ENCODE data around the gene MAPK11.
A peak's percentile ranks its signal among the peaks of the same experiment; 100 is the strongest.

Gene MAPK11

GRCh38 chr22:50246242-50247175, 23.7 kb downstream of the MAPK11 start:
- no peaks in the 10 kb centered on the region for H3K9me3 ChIP-seq (ENCODE audit: low read length)
- no peaks in the 10 kb centered on the region for H3K27me3 ChIP-seq (ENCODE audit: control insufficient read depth in 1 of 2, insufficient read depth in 2 of 2, low read length in 2 of 2)
- peak overlapping the region in 1 of 2 donors; percentile 81 for H3K4me3 ChIP-seq (ENCODE audit: low read depth in 1 of 2, low read length in 2 of 2)
- H3K9ac ChIP-seq (ENCODE audit: low read length), result no peak overlapping the region
- peaks cover 35% of the 10 kb centered on the region for H3K4me1 ChIP-seq (ENCODE audit: insufficient read depth, low read length)
- H3K36me3 ChIP-seq (ENCODE audit: insufficient read depth, low read length), result peaks cover 9% of the 10 kb centered on the region
- no peak overlapping the region for H3K27ac ChIP-seq (ENCODE audit: low read depth, low read length)

DNA sequence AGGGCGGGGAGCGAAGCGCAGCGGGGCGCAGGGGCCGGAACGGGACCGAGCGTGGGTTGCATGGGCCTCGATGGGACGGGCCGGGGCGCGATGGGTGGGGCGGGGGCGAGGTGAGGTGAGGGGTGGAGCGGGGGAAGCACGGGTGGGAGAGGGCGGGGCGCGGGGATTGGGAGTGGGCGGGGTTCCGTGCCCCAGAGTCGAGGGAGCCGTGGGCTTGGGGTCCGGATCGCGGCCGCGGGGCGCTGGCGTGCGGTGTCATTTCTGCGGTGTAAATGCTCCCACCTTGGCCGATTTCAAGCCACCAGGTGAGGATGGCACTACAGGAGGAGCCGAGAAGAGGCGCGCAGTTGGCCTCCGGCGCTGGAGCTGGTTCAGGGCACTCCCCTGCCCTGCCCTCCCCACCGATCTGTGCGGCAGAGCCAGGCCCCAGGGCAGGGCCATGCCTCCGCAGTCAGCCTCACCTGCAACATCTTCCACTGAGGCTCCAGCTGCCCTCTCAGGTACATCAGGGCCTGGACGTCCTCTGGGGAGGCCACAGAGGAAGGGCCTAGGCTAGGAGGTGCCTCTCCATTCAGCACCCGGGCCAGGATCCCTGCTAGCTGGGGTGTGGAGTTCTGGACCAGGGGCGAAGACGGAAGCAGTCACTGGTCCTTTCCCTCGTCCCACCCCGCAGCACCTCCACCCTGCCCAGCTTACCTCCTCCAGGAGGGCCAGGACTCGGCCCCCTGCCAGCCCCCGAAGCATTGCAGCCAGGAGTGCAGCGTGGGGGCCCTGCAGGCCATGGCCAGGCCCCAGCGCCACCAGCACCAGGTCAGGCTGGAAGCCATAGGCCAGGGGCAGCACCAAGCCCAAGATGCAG, 24.7 kb downstream of the MAPK11 start:
- Histone ChIP-seq H3K27ac (ENCODE audit: low read depth, low read length) (peak overlapping the region; percentile 97), H3K9ac (ENCODE audit: low read length) (peak overlapping the region; percentile 85), H3K36me3 (ENCODE audit: insufficient read depth, low read length) (peaks cover 9% of the 10 kb centered on the region), H3K27me3 (ENCODE audit: control insufficient read depth in 1 of 2, insufficient read depth in 2 of 2, low read length in 2 of 2) (no peaks in the 10 kb centered on the region), H3K4me1 (ENCODE audit: insufficient read depth, low read length) (peaks cover 33% of the 10 kb centered on the region), H3K4me3 (ENCODE audit: low read depth in 1 of 2, low read length in 2 of 2) (peak overlapping the region; percentile 84 to 89), H3K9me3 (ENCODE audit: low read length) (no peaks in the 10 kb centered on the region)

DNA sequence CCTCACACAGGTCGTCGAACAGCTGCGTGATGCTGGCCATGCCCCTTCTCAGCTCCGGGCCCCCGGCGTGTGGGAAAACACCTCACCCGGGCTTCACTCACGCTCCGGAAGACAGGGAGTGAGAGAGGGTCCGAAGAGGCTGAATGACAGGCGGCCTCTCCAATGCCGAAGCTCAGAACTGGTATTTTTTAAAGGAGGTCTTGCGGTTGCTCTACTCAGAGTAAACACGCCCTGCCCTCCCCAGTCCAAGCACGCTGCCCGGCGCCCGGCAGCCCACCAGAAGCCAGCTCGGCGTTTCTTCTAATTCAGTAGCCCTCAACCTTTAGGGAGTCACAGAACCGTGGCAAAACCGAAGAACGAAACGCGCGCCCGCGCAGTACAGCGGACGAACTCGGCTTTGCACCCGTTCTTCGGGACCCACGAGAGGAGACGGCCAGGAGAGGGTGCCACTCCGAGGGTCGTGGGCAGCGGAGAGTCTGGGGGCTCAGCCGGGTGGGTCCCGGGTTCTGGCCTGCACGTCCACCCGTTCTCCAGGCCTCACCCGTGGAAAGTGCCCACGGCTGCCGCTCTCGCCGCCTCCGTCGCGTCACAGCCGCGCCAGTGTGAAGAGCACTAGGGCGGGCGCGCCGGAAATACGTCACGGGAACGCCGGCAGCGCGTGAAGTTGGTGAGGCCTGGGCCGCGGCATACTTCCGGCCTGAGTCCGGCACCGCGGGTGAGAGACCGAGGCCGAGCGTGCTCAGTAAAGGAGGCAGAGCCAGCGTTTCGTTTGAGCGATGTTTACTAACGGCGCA, 25.6 kb downstream of the MAPK11 start, which contains the start of gene TUBGCP6:
TUBGCP6 (minus strand) TSS at position 604 of the 794 bp plus-strand sequence; CDS start at position 40, 564 bp downstream.
- H3K27me3 ChIP-seq (ENCODE audit: control insufficient read depth in 1 of 2, insufficient read depth in 2 of 2, low read length in 2 of 2), result no peaks in the 10 kb centered on the region
- H3K27ac ChIP-seq (ENCODE audit: low read depth, low read length), result peak within 1 kb of the TSS; percentile 97
- peak within 1 kb of the TSS; percentile 84 to 89 for H3K4me3 ChIP-seq (ENCODE audit: low read depth in 1 of 2, low read length in 2 of 2)
- H3K9ac ChIP-seq (ENCODE audit: low read length), result peak within 1 kb of the TSS; percentile 85
- H3K9me3 ChIP-seq (ENCODE audit: low read length), result no peaks in the 10 kb centered on the region
- H3K36me3 ChIP-seq (ENCODE audit: insufficient read depth, low read length), result peaks cover 15% of the 10 kb centered on the region
- H3K4me1 ChIP-seq (ENCODE audit: insufficient read depth, low read length), result peaks cover 25% of the 10 kb centered on the region

GRCh38 chr22:50243685-50244419, 26.3 kb downstream of the MAPK11 start:
- H3K9ac ChIP-seq (ENCODE audit: low read length), result peak overlapping the region; percentile 85
- H3K4me1 ChIP-seq (ENCODE audit: insufficient read depth, low read length), result peaks cover 22% of the 10 kb centered on the region
- peak overlapping the region; percentile 97 for H3K27ac ChIP-seq (ENCODE audit: low read depth, low read length)
- H3K36me3 ChIP-seq (ENCODE audit: insufficient read depth, low read length), result peaks cover 22% of the 10 kb centered on the region
- H3K9me3 ChIP-seq (ENCODE audit: low read length), result no peaks in the 10 kb centered on the region
- peak overlapping the region; percentile 84 to 89 for H3K4me3 ChIP-seq (ENCODE audit: low read depth in 1 of 2, low read length in 2 of 2)
- H3K27me3 ChIP-seq (ENCODE audit: control insufficient read depth in 1 of 2, insufficient read depth in 2 of 2, low read length in 2 of 2), result no peaks in the 10 kb centered on the region

- Histone ChIP-seq H3K9ac (ENCODE audit: low read length) (no peak overlapping the region), H3K27me3 (ENCODE audit: control insufficient read depth in 1 of 2, insufficient read depth in 2 of 2, low read length in 2 of 2) (no peaks in the 10 kb centered on the region), H3K36me3 (ENCODE audit: insufficient read depth, low read length) (peaks cover 25% of the 10 kb centered on the region), H3K9me3 (ENCODE audit: low read length) (no peaks in the 10 kb centered on the region), H3K4me1 (ENCODE audit: insufficient read depth, low read length) (peaks cover 22% of the 10 kb centered on the region), H3K27ac (ENCODE audit: low read depth, low read length) (no peak overlapping the region), H3K4me3 (ENCODE audit: low read depth in 1 of 2, low read length in 2 of 2) (peak overlapping the region in 1 of 2 donors; percentile 47)
Measured at GRCh38 chr22:50242406-50242949, 27.7 kb downstream of the MAPK11 start.

DNA sequence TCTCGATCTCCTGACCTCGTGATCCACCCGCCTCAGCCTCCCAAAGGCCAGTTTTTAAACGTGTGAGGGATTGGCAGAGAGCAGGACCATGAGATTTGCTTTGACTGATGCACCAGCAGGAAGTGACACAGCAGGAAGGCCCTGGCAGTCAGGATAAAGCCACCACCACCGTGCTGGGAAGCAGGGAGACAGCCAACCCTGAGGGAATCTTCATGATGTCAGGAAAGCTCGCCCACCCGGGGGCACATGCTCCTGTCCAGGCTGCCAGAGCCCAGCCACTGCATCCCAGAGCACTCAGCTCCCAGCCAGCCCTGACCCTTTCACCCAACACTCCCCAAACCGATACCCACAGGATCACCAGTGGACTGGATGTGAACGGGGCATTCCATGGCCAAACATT, 31.4 kb downstream of the MAPK11 start:
- Histone ChIP-seq H3K9ac (ENCODE audit: low read length) (no peak overlapping the region), H3K27me3 (ENCODE audit: control insufficient read depth in 1 of 2, insufficient read depth in 2 of 2, low read length in 2 of 2) (no peaks in the 10 kb centered on the region), H3K4me1 (ENCODE audit: insufficient read depth, low read length) (peaks cover 9% of the 10 kb centered on the region), H3K4me3 (ENCODE audit: low read depth in 1 of 2, low read length in 2 of 2) (no peak overlapping the region), H3K9me3 (ENCODE audit: low read length) (no peaks in the 10 kb centered on the region), H3K36me3 (ENCODE audit: insufficient read depth, low read length) (peaks cover 16% of the 10 kb centered on the region), H3K27ac (ENCODE audit: low read depth, low read length) (no peak overlapping the region)

DNA sequence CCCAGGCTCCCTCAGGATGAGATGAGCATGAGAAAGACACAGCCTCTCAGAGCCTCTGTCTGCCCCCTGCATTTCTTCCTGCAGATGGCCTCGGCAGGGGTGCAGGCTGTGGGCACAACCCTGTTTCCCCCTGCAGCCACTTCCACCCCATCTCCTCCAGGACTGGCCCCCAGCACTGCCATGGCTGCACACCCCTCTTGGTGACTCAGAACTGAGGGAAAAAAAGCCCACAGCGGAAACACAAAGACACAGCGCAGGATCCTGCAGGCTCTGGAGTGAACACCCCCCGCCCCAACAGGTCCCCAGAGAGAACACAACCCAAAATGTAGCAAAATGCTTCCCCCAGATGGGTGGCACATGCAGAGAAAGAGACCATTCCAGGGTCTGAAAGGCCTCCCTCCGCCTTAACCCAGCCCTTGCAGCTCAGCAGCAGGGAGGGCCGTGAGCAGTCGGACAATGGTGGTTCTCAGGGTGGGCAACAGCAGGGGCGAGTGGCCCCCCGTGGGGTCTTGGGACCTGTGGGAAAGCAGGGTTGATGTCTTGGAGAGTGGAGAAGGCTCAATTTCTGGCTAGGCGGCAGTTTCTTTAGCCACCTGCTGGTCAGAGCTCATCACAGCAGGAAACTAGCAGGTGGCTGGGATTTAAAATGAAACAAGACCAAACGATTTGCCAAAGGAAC, 33.3 kb downstream of the MAPK11 start:
- peaks cover 23% of the 10 kb centered on the region for H3K36me3 ChIP-seq (ENCODE audit: insufficient read depth, low read length)
- H3K4me3 ChIP-seq (ENCODE audit: low read depth in 1 of 2, low read length in 2 of 2), result no peak overlapping the region
- no peaks in the 10 kb centered on the region for H3K4me1 ChIP-seq (ENCODE audit: insufficient read depth, low read length)

GRCh38 chr22:50233223-50233622, 37.0 kb downstream of the MAPK11 start:
- Histone ChIP-seq H3K36me3 (ENCODE audit: insufficient read depth, low read length) (peaks cover 16% of the 10 kb centered on the region), H3K9me3 (ENCODE audit: low read length) (no peaks in the 10 kb centered on the region), H3K9ac (ENCODE audit: low read length) (no peak overlapping the region), H3K27me3 (ENCODE audit: control insufficient read depth in 1 of 2, insufficient read depth in 2 of 2, low read length in 2 of 2) (no peaks in the 10 kb centered on the region), H3K4me3 (ENCODE audit: low read depth in 1 of 2, low read length in 2 of 2) (no peak overlapping the region), H3K4me1 (ENCODE audit: insufficient read depth, low read length) (no peaks in the 10 kb centered on the region), H3K27ac (ENCODE audit: low read depth, low read length) (no peak overlapping the region)

More for the DNA sequence above, 33.3 kb downstream of the MAPK11 start:
- Histone ChIP-seq H3K27me3 (ENCODE audit: control insufficient read depth in 1 of 2, insufficient read depth in 2 of 2, low read length in 2 of 2) (no peaks in the 10 kb centered on the region), H3K27ac (ENCODE audit: low read depth, low read length) (no peak overlapping the region), H3K9ac (ENCODE audit: low read length) (no peak overlapping the region), H3K9me3 (ENCODE audit: low read length) (no peaks in the 10 kb centered on the region)

- no peaks in the 10 kb centered on the region for H3K4me1 ChIP-seq (ENCODE audit: insufficient read depth, low read length)
- no peaks in the 10 kb centered on the region for H3K9me3 ChIP-seq (ENCODE audit: low read length)
- H3K27ac ChIP-seq (ENCODE audit: low read depth, low read length), result no peak overlapping the region
- H3K4me3 ChIP-seq (ENCODE audit: low read depth in 1 of 2, low read length in 2 of 2), result no peak overlapping the region
- no peaks in the 10 kb centered on the region for H3K27me3 ChIP-seq (ENCODE audit: control insufficient read depth in 1 of 2, insufficient read depth in 2 of 2, low read length in 2 of 2)
- peaks cover 16% of the 10 kb centered on the region for H3K36me3 ChIP-seq (ENCODE audit: insufficient read depth, low read length)
- no peak overlapping the region for H3K9ac ChIP-seq (ENCODE audit: low read length)
Measured at GRCh38 chr22:50232481-50233151, 37.6 kb downstream of the MAPK11 start.

Measured in muscle layer of colon (tissue), 2 donors.